Fibroblast of mammary gland (primary cell): ENCODE data around the gene CIAPIN1.

Experiments
- DNase-seq: peaks from one replicate; pipeline ENCODE4 v3.0.0-alpha.2; 2010; ENCODE audit warnings: low read depth
- H3K4me3 ChIP-seq: 2 replicates; pipeline ENCODE4 v1.5.1; 2011; ENCODE audit warnings: low read depth, mild to moderate bottlenecking, low read length, moderate library complexity; ENCODE audit not compliant: control insufficient read depth
- CTCF ChIP-seq: conservative IDR thresholded peaks from 2 replicates; pipeline ENCODE4 v1.5.1; 2011; ENCODE audit warnings: low read depth, low read length, inconsistent platforms; ENCODE audit not compliant: control insufficient read depth, insufficient read depth

The CIAPIN1 gene

GRCh38 chr16:57434003-57434402, 13.2 kb downstream of the CIAPIN1 start:
- no peak overlapping the region for H3K4me3 ChIP-seq
- DNase-seq = no peak
- no peak for TF ChIP-seq CTCF

- no peak for TF ChIP-seq CTCF
- no peak for DNase-seq
- no peak overlapping the region for H3K4me3 ChIP-seq
Measured at GRCh38 chr16:57432989-57433388, 14.2 kb downstream of the CIAPIN1 start.

- no peak overlapping the region for H3K4me3 ChIP-seq
- DNase-seq = no peak
- no peak for TF ChIP-seq CTCF
Measured at GRCh38 chr16:57432505-57432904, 14.7 kb downstream of the CIAPIN1 start.

- DNase-seq = no peak
- TF ChIP-seq CTCF = no peak
- H3K4me3 ChIP-seq = no peak overlapping the region
Measured at GRCh38 chr16:57430955-57431354, 16.2 kb downstream of the CIAPIN1 start.

- H3K4me3 ChIP-seq = no peak overlapping the region
- peak; percentile 32 for DNase-seq
- TF ChIP-seq CTCF = no peak
Measured at GRCh38 chr16:57427824-57428223, 19.4 kb downstream of the CIAPIN1 start.

- no peak for TF ChIP-seq CTCF
- H3K4me3 ChIP-seq = no peak overlapping the region
- no peak for DNase-seq
Measured at GRCh38 chr16:57427307-57427706, 19.9 kb downstream of the CIAPIN1 start.

- no peak for DNase-seq
- H3K4me3 ChIP-seq = no peak overlapping the region
- TF ChIP-seq CTCF = no peak
Measured at GRCh38 chr16:57426356-57426755, 20.8 kb downstream of the CIAPIN1 start.
